GM12891 (cell line): ENCODE results near the gene ID2.

Source experiments
- DNase-seq: peaks from one replicate; pipeline ENCODE4 v3.0.0; 2011; ENCODE audit warnings: low spot score; ENCODE audit not compliant: insufficient read length
- FAIRE-seq: peaks from 2 replicates; lab custom pipeline; 2011; peaks lifted over from hg19 to GRCh38; lab: Jason Lieb, UNC
- PAX5 ChIP-seq: IDR thresholded peaks from 2 replicates; pipeline ENCODE4 v1.6.1; 2011; ENCODE audit warnings: low read length, moderate library complexity, mild to moderate bottlenecking; ENCODE audit not compliant: insufficient read depth, severe bottlenecking
- POLR2A ChIP-seq: IDR thresholded peaks from 2 replicates; pipeline ENCODE4 v1.6.1; 2011; ENCODE audit warnings: low read depth, low read length, control low read depth
- POLR2AphosphoS5 ChIP-seq: IDR thresholded peaks from 2 replicates; pipeline ENCODE4 v1.6.1; 2011; ENCODE audit warnings: low read depth, low read length, control low read depth
- POU2F2 ChIP-seq: IDR thresholded peaks from 2 replicates; pipeline ENCODE4 v1.6.1; 2011; ENCODE audit warnings: low read depth, mild to moderate bottlenecking, control low read depth, low read length, moderate library complexity
- SPI1 ChIP-seq: IDR thresholded peaks from 2 replicates; pipeline ENCODE4 v1.6.1; 2011; ENCODE audit warnings: low read depth, low read length, control low read depth
- TAF1 ChIP-seq: IDR thresholded peaks from 2 replicates; pipeline ENCODE4 v1.6.1; 2011; ENCODE audit warnings: low read depth, low read length, control low read depth

The ID2 gene

GRCh38 chr2:8663997-8664396 is 17.9 kb upstream of the ID2 start:
- DNase-seq (no peak), FAIRE-seq (no peak)
- TF ChIP-seq PAX5 (no peak), SPI1 (no peak), POLR2AphosphoS5 (no peak), POU2F2 (no peak), TAF1 (no peak), POLR2A (no peak)

GRCh38 chr2:8666581-8666980 is 15.3 kb upstream of the ID2 start:
- no peak for FAIRE-seq

DNA sequence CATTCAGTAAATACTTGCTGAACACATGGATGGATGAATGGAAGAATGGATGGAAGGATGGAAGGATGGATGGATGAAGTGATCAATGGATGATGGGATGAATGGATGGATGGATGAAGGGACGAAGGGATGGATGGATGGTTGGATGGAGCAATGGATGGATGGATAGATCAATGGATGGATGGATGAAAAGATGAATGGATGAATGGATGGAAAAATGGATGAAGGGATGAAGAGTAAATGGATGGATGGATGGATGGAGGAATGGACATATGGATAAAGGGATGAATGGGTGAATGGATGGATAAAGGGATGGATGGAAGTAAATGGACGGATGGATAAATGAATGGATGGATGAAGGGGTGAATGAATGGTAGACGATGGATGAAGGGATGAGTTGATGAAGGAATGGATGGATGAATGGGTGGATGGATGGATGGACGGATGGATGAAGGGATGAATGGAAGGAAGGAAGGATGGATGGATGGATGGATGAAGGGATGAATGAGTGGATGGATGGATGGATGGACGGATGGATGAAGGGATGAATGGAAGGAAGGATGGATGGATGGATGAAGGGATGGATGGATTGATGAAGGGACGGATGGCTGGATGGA is 13.9 kb upstream of the ID2 start:
- FAIRE-seq (no peak), DNase-seq (no peak)
- no peak for TF ChIP-seq SPI1
- TF ChIP-seq POLR2AphosphoS5: no peak
- TF ChIP-seq PAX5: no peak
- TF ChIP-seq POLR2A: no peak
- TF ChIP-seq TAF1: no peak
- no peak for TF ChIP-seq POU2F2

More at GRCh38 chr2:8666581-8666980, 15.3 kb upstream of the ID2 start:
- DNase-seq: no peak
- no peak for TF ChIP-seq POLR2A

DNA sequence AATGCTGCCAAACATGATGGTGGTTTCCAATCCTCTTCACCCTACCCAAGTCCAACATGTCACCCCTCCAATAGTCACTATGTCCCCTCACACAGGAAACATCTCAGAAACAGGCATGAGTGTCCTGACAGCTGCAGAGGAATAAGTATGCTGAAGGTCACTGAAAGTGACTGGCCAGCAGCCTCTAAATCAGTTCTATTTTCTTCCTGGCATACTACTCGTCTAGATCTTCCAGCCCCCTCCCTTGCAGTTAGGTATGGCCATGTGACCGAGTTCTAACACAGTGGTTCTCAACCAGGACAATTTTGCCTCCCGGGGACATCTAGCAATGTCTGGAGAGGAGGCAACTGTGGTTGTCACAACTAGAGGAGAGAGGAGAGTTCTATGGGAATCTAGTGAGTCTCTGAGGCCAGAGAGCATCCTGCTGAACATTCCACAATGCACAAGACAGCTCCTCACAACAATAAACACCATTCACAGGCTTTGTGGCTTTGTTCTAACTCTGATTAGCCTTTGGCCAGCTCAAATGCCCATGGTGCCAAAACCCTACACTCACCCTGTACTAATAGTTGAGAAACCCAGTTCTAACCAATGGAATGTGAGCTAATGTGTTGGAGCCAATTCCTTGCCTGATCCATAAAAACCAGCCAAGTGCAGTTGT is 12.6 kb upstream of the ID2 start:
- DNase-seq (no peak), FAIRE-seq (no peak)

GRCh38 chr2:8670580-8670979 is 11.3 kb upstream of the ID2 start:
- no peak for DNase-seq
- FAIRE-seq: no peak
- TF ChIP-seq POU2F2: no peak
- no peak for TF ChIP-seq POLR2AphosphoS5
- no peak for TF ChIP-seq TAF1
- TF ChIP-seq PAX5: no peak
- no peak for TF ChIP-seq SPI1
- no peak for TF ChIP-seq POLR2A

More for the DNA sequence above, 12.6 kb upstream of the ID2 start:
- TF ChIP-seq POU2F2 (no peak), TAF1 (no peak), PAX5 (no peak), POLR2AphosphoS5 (no peak), POLR2A (no peak), SPI1 (no peak)

DNA sequence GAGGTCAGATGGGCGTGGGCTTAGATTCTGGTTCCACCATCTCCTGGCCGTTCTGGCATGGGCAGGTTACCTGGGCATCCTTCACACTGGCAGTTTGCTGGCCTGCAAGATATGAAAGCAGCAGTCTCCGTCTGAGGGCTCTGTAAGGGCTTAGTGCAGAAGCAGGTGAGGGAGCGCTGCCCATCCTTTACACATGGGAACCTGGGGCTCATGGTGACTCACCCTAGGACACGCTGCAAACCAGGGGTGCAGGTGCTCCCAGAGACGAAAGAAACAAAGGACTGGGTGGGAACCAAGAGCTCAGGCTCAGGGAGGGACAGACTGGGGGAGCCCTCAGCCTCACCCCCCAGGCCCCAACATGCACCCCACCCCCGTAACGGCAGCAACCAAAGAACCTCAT is 10.7 kb upstream of the ID2 start:
- DNase-seq: no peak
- no peak for FAIRE-seq
- TF ChIP-seq PAX5: no peak
- no peak for TF ChIP-seq SPI1
- no peak for TF ChIP-seq TAF1

GRCh38 chr2:8671802-8672201 is 10.1 kb upstream of the ID2 start:
- TF ChIP-seq POLR2AphosphoS5: no peak
- TF ChIP-seq POU2F2: no peak
- TF ChIP-seq POLR2A: no peak
- FAIRE-seq (no peak), DNase-seq (no peak)

DNA sequence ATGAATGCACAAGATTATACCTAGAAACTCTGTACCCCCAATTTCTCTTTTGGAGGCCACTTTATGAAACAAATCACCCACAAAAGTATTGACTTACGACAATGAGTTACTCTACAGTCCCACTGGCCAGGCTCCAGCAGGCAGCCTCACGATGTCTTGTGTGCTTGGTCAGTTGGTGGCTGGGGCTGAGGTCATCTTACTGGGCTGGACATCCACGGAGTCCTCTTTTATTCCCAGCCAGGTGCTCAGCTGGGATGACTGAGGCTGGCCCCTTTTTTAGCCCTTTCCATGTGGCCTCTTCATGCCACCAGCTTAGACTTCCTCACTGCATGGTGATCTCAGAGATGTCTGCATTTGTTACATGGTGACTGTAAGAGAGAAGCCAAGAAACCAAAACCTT is 8.9 kb upstream of the ID2 start:
- DNase-seq (no peak), FAIRE-seq (no peak)
- no peak for TF ChIP-seq POLR2AphosphoS5
- TF ChIP-seq PAX5: no peak
- TF ChIP-seq SPI1: no peak
- TF ChIP-seq POLR2A: no peak
- no peak for TF ChIP-seq TAF1
- TF ChIP-seq POU2F2: no peak

GRCh38 chr2:8673381-8673780 is 8.5 kb upstream of the ID2 start:
- no peak for TF ChIP-seq TAF1
- TF ChIP-seq SPI1: no peak
- no peak for TF ChIP-seq POLR2A
- TF ChIP-seq POU2F2: no peak
- no peak for TF ChIP-seq POLR2AphosphoS5
- no peak for TF ChIP-seq PAX5
- no peak for FAIRE-seq

GRCh38 chr2:8674420-8675009 is 7.3 kb upstream of the ID2 start:
- no peak for TF ChIP-seq SPI1
- TF ChIP-seq POU2F2: no peak
- TF ChIP-seq PAX5: no peak
- no peak for TF ChIP-seq POLR2AphosphoS5
- no peak for TF ChIP-seq TAF1
- TF ChIP-seq POLR2A: no peak
- DNase-seq: no peak

More at GRCh38 chr2:8673381-8673780, 8.5 kb upstream of the ID2 start:
- no peak for DNase-seq

More at GRCh38 chr2:8674420-8675009, 7.3 kb upstream of the ID2 start:
- FAIRE-seq: no peak
